Trophoblast cell (in vitro differentiated cells and primary cell): ENCODE data around the gene ACTC1.

Experiments used
- DNase-seq, 2 donors: peaks; one replicate each; pipeline ENCODE4 v3.0.0-alpha.2; 2016
- H2AFZ ChIP-seq: 2 replicates; pipeline ENCODE4 v1.6.1; 2013; ENCODE audit warnings: low read length, moderate library complexity, mild to moderate bottlenecking; ENCODE audit not compliant: insufficient read depth, poor library complexity
- H2AK5ac ChIP-seq: 2 replicates; pipeline ENCODE4 v1.6.1; 2013; ENCODE audit warnings: mild to moderate bottlenecking, low read length
- H2BK120ac ChIP-seq: 2 replicates; pipeline ENCODE4 v1.6.1; 2013; ENCODE audit warnings: low read length, mild to moderate bottlenecking, moderate library complexity; ENCODE audit not compliant: insufficient read depth, poor library complexity
- H2BK12ac ChIP-seq: 2 replicates; pipeline ENCODE4 v1.6.1; 2013; ENCODE audit warnings: mild to moderate bottlenecking, low read length, moderate library complexity
- H2BK5ac ChIP-seq: 2 replicates; pipeline ENCODE4 v1.6.1; 2013; ENCODE audit warnings: low read length, low read depth, moderate library complexity, mild to moderate bottlenecking; ENCODE audit not compliant: poor library complexity
- H3K14ac ChIP-seq: 2 replicates; pipeline ENCODE4 v1.6.1; 2013; ENCODE audit warnings: mild to moderate bottlenecking, low read length
- H3K18ac ChIP-seq: 2 replicates; pipeline ENCODE4 v1.6.1; 2013; ENCODE audit warnings: mild to moderate bottlenecking, low read length
- H3K23ac ChIP-seq: 2 replicates; pipeline ENCODE4 v1.6.1; 2013; ENCODE audit warnings: low read length
- H3K27ac ChIP-seq: 2 replicates; pipeline ENCODE4 v1.5.1; 2013; ENCODE audit warnings: low read depth, mild to moderate bottlenecking, inconsistent platforms, low read length, moderate library complexity
- H3K27me3 ChIP-seq: 2 replicates; pipeline ENCODE4 v1.6.1; 2013; ENCODE audit warnings: inconsistent platforms, mild to moderate bottlenecking, low read length, moderate library complexity; ENCODE audit not compliant: insufficient read depth
- H3K36me3 ChIP-seq, 2 experiments: 1 replicate in 1 of 2; 2 replicates in 1 of 2; pipeline ENCODE4 v1.6.1; 2013; ENCODE audit warnings: low read length in 2 of 2, mild to moderate bottlenecking in 2 of 2, moderate library complexity in 1 of 2; ENCODE audit not compliant: insufficient read depth in 2 of 2, control insufficient read depth in 1 of 2
- H3K4ac ChIP-seq: 2 replicates; pipeline ENCODE4 v1.6.1; 2013; ENCODE audit warnings: low read depth, mild to moderate bottlenecking, low read length, moderate library complexity
- H3K4me1 ChIP-seq, 2 experiments: 1 replicate in 1 of 2; 2 replicates in 1 of 2; pipeline ENCODE4 v1.6.1; 2013; ENCODE audit warnings: low read length in 2 of 2, mild to moderate bottlenecking in 2 of 2, moderate library complexity in 1 of 2; ENCODE audit not compliant: insufficient read depth in 2 of 2, control insufficient read depth in 1 of 2
- H3K4me2 ChIP-seq: 2 replicates; pipeline ENCODE4 v1.6.1; 2013; ENCODE audit warnings: inconsistent platforms, mild to moderate bottlenecking, low read length, moderate library complexity
- H3K4me3 ChIP-seq: 2 replicates; pipeline ENCODE4 v1.5.1; 2013; ENCODE audit warnings: mild to moderate bottlenecking, low read depth, low read length, inconsistent platforms
- H3K79me1 ChIP-seq: one replicate; pipeline ENCODE4 v1.6.1; 2013; ENCODE audit warnings: low read length
- H3K79me2 ChIP-seq: 2 replicates; pipeline ENCODE4 v1.6.1; 2013; ENCODE audit warnings: low read length, mild to moderate bottlenecking; ENCODE audit not compliant: control insufficient read depth, insufficient read depth, poor library complexity
- H3K9ac ChIP-seq: 2 replicates; pipeline ENCODE4 v1.6.1; 2013; ENCODE audit warnings: mild to moderate bottlenecking, low read length
- H3K9me3 ChIP-seq: 2 replicates; pipeline ENCODE4 v1.6.1; 2013; ENCODE audit warnings: low read depth, mild to moderate bottlenecking, control low read depth, inconsistent platforms, low read length; ENCODE audit not compliant: insufficient read depth
- H4K12ac ChIP-seq: 2 replicates; pipeline ENCODE4 v1.6.1; 2013; ENCODE audit warnings: low read depth, mild to moderate bottlenecking, low read length, moderate library complexity
- H4K8ac ChIP-seq: 2 replicates; pipeline ENCODE4 v1.6.1; 2013; ENCODE audit warnings: low read depth, mild to moderate bottlenecking, low read length, moderate library complexity
- H4K91ac ChIP-seq: one replicate; pipeline ENCODE4 v1.6.1; 2013; ENCODE audit warnings: low read depth, mild to moderate bottlenecking, low read length, moderate library complexity
- WGBS: extraction: QIAGEN DNeasy Blood & Tissue Kit; methylation state at CpG from one replicate; pipeline ENCODE4 v1.1.7; 2013; ENCODE audit warnings: missing lambda C conversion rate; ENCODE audit not compliant: insufficient read length, insufficient coverage; ENCODE audit errors: extremely low coverage; 5-methylcytosine and 5-hydroxymethylcytosine counted together

Gene ACTC1

GRCh38 chr15:34760909-34761308, 34.4 kb downstream of the ACTC1 start:
- H4K8ac ChIP-seq = no peak overlapping the region
- no peak overlapping the region for H2BK12ac ChIP-seq
- peaks cover 0 to 3% of the 10 kb centered on the region in 2 experiments for H3K4me1 ChIP-seq
- H3K18ac ChIP-seq = no peak overlapping the region
- no CpG with 5 or more reads among the region's 3 CpGs for WGBS
- no peak overlapping the region for H3K4ac ChIP-seq
- H3K23ac ChIP-seq = no peak overlapping the region
- no peak overlapping the region for H3K4me2 ChIP-seq
- H2AK5ac ChIP-seq = no peak overlapping the region
- H3K27me3 ChIP-seq = no peaks in the 10 kb centered on the region
- H3K14ac ChIP-seq = no peak overlapping the region
- no peak overlapping the region for H2BK5ac ChIP-seq
- no peak overlapping the region for H2BK120ac ChIP-seq
- no peak overlapping the region for H3K9ac ChIP-seq
- no peak overlapping the region for H2AFZ ChIP-seq
- no peaks in the 10 kb centered on the region for H3K79me2 ChIP-seq
- H4K12ac ChIP-seq = no peak overlapping the region
- no peak for DNase-seq
- no peaks in the 10 kb centered on the region for H3K9me3 ChIP-seq
- no peak overlapping the region for H4K91ac ChIP-seq
- H3K27ac ChIP-seq = no peak overlapping the region
- no peak overlapping the region for H3K4me3 ChIP-seq
- H3K36me3 ChIP-seq = no peaks in the 10 kb centered on the region
- no peaks in the 10 kb centered on the region for H3K79me1 ChIP-seq

- Histone ChIP-seq H3K79me1 (no peaks in the 10 kb centered on the region), H3K27ac (no peak overlapping the region), H3K14ac (no peak overlapping the region), H3K79me2 (no peaks in the 10 kb centered on the region), H3K36me3 (no peaks in the 10 kb centered on the region), H3K9ac (no peak overlapping the region), H4K12ac (no peak overlapping the region), H2BK5ac (no peak overlapping the region), H3K9me3 (no peaks in the 10 kb centered on the region), H4K8ac (no peak overlapping the region), H3K4ac (no peak overlapping the region), H3K18ac (no peak overlapping the region), H3K4me2 (no peak overlapping the region), H4K91ac (no peak overlapping the region), H2BK12ac (no peak overlapping the region), H3K4me3 (no peak overlapping the region), H2BK120ac (no peak overlapping the region), H3K23ac (no peak overlapping the region), H3K4me1 (peaks cover 3 to 7% of the 10 kb centered on the region in 2 experiments), H3K27me3 (peaks cover 4% of the 10 kb centered on the region), H2AFZ (no peak overlapping the region), H2AK5ac (no peak overlapping the region)
- no peak for DNase-seq
- WGBS = no CpG with 5 or more reads among the region's 2 CpGs
Observed at GRCh38 chr15:34759992-34760391, 35.4 kb downstream of the ACTC1 start.

- no peak for DNase-seq
- Histone ChIP-seq H3K18ac (no peak overlapping the region), H3K4me3 (no peak overlapping the region), H2BK12ac (no peak overlapping the region), H2BK120ac (no peak overlapping the region), H4K12ac (no peak overlapping the region), H3K36me3 (no peaks in the 10 kb centered on the region), H3K79me2 (peaks cover 3% of the 10 kb centered on the region), H4K8ac (no peak overlapping the region), H2AK5ac (no peak overlapping the region), H3K4me2 (no peak overlapping the region), H2AFZ (no peak overlapping the region), H3K79me1 (no peaks in the 10 kb centered on the region), H3K27ac (no peak overlapping the region), H2BK5ac (no peak overlapping the region), H3K9ac (no peak overlapping the region), H3K27me3 (peaks cover 10% of the 10 kb centered on the region), H3K4ac (no peak overlapping the region), H3K4me1 (peaks cover 3 to 8% of the 10 kb centered on the region in 2 experiments), H3K9me3 (no peaks in the 10 kb centered on the region), H3K23ac (no peak overlapping the region), H3K14ac (no peak overlapping the region), H4K91ac (no peak overlapping the region)
- whole genome bisulfite sequencing = no CpG with 5 or more reads among the region's 3 CpGs
Observed at GRCh38 chr15:34759347-34759746, 36.0 kb downstream of the ACTC1 start.

GRCh38 chr15:34757262-34757661, 38.1 kb downstream of the ACTC1 start:
- no peak overlapping the region for H3K4me2 ChIP-seq
- no peak overlapping the region for H3K14ac ChIP-seq
- no peak overlapping the region for H4K12ac ChIP-seq
- no peak overlapping the region for H2AFZ ChIP-seq
- H2AK5ac ChIP-seq = no peak overlapping the region
- no peak overlapping the region for H3K9ac ChIP-seq
- peaks cover 3 to 14% of the 10 kb centered on the region in 2 experiments for H3K4me1 ChIP-seq
- WGBS = no CpG with 5 or more reads among the region's 3 CpGs
- peaks cover 15% of the 10 kb centered on the region for H3K27me3 ChIP-seq
- no peaks in the 10 kb centered on the region for H3K36me3 ChIP-seq
- no peak overlapping the region for H3K27ac ChIP-seq
- no peak overlapping the region for H3K23ac ChIP-seq
- H4K91ac ChIP-seq = no peak overlapping the region
- H3K18ac ChIP-seq = no peak overlapping the region
- H2BK12ac ChIP-seq = no peak overlapping the region
- DNase-seq = no peak
- no peak overlapping the region for H3K4me3 ChIP-seq
- H4K8ac ChIP-seq = no peak overlapping the region
- no peak overlapping the region for H2BK5ac ChIP-seq
- no peak overlapping the region for H3K4ac ChIP-seq
- no peak overlapping the region for H2BK120ac ChIP-seq
- H3K9me3 ChIP-seq = peaks cover 2% of the 10 kb centered on the region
- no peaks in the 10 kb centered on the region for H3K79me1 ChIP-seq
- peaks cover 3% of the 10 kb centered on the region for H3K79me2 ChIP-seq
